B cell (primary cell): ENCODE results near the gene QSOX2.
"Not testable (repeated sequence)": the region's sequence is repeated elsewhere in the genome, so short reads cannot be mapped to it uniquely, and the experiment has no call there.

ENCODE experiments used
- CTCF ChIP-seq: fragments of 200-600 bp; IDR thresholded peaks from one replicate; pipeline ENCODE4 v1.8.0; 2022; ENCODE audit warnings: antibody characterized with exemption, mild to moderate bottlenecking
- EZH2 ChIP-seq: IDR thresholded peaks from 2 replicates; pipeline ENCODE4 v1.6.1; 2012; ENCODE audit warnings: borderline replicate concordance, low read depth, mild to moderate bottlenecking, moderate library complexity, low read length; ENCODE audit not compliant: insufficient read depth, poor library complexity, severe bottlenecking

DNA sequence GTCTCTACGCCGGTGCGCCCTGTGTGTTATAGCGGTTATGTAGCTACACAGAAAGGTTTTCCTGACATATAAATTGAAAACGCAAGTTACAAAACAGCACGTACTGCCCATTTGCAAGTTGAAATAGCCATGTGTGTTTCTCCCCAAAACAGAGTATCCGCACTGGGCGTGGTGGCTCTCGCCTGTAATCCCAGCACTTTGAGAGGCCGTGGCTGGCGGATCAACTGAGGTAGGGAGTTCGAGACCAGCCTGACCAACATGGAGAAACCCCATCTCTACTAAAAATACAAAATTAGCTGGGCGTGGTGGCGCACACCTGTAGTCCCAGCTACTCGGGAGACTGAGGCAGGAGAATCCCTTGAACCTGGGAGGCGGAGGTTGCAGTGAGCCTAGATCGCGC is 21.0 kb upstream of the QSOX2 start:
- not testable (repeated sequence) for TF ChIP-seq CTCF, EZH2
